ENCODE results near the gene RAB11A.

The RAB11A gene

DNA sequence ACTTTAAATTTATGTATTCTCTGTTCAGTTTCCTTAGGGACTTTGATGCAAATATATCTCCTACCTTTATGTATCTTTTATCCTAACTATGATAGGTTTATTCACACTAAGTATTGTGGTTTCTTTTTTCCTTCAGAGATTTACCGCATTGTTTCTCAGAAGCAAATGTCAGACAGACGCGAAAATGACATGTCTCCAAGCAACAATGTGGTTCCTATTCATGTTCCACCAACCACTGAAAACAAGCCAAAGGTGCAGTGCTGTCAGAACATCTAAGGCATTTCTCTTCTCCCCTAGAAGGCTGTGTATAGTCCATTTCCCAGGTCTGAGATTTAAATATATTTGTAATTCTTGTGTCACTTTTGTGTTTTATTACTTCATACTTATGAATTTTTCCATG, 18.3 kb downstream of the RAB11A start:
- DNase-seq, result no peak

DNA sequence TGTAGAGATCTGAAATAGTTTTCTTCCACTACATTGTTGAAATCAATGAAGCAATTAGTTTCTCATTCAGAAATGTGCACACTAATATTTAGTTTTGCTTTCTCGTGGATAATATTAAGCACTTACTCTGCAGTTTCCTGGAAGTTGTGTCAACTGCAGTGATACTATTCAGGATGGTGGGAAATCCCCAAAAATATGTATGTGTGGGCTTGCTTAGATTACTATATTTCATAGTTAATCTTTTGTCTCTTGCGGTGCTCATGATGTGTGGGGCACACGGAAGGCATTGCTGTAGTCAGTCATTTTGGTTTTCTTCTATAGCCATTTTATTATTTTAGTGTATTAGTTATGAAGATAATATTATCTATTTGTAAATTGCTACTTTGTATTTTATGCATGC, 19.7 kb downstream of the RAB11A start:
- no peak for DNase-seq

DNA sequence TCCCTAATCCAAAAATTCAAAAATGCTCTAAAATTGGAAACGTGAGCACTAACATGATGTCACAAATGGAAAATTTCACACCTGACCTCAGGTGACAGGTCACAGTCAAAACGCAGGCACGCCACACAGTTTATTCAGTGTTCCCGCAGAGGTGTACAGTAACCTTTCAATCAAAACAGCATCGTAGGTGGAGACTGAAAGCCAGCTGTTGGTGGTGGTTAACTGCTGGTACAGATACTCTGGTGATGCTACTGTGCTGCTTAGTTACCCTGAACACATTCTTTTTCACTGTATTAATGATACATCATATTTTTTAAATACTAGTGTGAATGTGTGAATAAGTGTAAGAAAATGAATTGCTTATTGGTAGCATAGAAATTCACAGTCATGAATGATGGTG, 23.8 kb downstream of the RAB11A start:
- no peak for DNase-seq

DNA sequence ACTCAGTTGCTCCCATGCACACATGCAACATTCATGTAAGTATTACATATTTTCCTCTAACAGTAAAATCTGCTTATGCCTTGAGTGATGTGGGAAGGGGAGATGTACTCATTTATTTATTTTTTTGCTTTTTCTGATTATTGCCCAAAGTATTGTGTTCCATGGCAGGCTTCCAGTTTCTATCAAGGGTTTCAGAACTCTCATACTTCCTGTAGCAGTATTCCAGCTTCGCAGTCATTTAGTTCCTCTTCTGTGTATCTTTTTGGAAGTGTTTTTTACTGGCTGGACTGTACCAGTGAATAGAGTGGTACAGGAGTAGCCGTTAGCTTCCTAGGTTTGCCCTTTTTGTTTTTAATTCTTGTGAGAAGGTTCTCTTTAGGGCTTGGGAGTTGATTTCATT, 26.9 kb downstream of the RAB11A start:
- DNase-seq, result no peak

DNA sequence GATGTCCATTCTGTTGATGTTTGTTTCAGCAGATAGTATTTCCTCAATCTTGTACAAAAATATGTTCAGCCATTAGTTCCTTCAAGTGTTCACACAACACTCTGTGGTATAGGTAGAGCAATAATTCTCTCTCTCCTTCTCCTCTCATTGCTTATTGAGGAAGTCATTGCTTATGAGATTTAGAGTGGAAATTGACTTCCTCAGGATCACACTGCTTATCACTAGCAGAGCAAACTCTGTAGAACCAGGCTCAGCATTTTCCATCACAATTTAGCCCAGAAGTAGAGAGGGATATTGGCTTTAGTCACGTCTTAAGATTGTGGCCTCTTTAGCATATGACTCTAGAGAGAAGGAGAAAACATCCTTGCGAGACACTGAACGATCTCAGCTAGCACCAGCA, 31.2 kb downstream of the RAB11A start:
- no peak for DNase-seq

DNA sequence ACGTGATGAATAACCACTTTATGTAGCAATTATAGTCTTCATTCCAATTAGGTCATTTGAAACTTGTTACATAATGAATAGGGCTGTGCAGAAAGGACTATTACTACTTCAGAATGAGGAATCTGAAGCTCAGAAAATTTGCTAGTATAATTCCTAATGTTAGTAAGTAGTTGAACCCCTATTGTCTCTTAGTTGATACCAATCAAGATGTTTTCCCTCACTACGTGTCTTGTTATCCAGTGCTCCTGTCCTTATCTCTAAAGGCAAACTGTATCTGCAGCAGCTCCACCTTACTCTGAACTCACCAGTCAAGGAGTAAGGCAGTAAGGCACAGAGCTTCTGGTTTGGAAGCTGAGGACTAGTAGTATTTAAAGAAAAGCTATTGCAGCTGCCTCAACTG, 32.0 kb downstream of the RAB11A start:
- no peak for DNase-seq

DNA sequence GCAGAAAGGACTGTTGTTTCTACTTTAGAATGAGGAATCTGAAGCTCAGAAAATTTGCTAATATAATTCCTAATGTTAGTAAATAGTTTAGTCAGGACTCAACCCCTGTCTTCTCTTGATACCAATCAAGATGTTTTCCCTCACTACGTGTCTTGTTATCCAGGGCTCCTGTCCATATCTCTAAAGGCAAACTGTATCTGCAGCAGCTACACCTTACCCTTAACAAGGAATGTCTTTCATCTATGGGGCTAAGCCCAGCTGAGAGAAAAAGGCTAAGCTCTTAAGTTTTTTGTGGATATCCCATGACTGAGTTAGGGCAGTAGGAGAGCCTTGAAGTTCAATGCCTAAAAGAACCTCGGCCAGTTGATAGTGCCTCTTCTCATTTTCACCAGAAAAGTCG, 32.5 kb downstream of the RAB11A start:
- no peak for DNase-seq

DNA sequence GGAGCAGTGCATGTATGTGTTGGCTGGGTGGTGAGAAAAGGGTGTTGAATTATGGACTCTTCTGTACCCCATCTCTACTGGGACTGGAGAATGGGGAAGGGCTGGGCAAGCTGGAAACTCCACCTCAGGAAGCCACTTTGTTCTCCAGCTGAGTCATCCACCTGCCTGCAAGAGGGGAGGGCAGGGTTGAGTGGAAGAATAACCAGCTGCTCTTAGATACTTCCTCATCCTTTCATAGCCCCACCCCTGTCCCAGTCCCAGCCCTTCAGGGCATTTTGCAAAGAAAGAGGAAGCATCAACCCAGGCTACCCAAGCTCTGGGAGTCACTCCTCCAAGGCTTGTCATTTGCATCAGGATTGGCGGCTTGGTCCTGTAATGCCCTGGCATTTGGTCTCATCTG, 33.1 kb downstream of the RAB11A start:
- peak; percentile 25 for DNase-seq

DNA sequence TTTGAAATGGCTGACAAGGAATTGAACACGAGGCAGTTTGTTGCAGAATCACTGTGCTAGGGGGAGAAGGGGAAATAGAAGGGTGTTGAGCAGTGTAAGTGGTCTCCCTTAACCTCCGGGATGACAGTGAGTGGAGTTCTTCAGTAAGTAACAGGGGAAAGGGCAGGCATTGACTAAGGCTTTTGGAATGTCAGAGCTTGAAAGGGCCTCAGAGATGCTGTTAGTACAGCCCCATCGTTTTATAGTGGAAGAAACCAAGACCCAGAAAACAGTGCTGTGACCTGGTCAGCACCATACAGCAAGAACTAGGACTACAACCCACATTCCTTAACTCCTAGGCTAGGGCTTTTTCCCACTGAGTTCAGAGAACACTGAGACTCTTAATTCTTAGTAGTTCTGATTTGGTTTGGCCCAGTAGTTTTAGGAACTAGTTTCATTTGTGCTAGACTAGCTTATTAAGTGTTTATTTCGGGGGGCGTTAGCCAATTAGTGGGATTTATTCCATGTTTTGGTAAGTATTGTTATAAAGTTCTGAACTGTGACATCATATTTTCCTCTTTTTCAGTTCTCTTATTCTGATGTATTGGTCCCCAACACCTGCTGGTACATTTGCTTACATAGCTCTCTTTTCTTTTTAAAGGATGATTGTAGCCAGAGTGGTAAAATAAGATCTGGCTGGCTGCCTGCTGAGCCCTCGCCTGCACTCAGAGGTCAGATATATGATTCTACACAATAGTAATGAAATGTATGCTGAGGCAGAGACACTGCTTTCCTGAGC, 34.2 kb downstream of the RAB11A start:
- DNase-seq, result no peak

DNA sequence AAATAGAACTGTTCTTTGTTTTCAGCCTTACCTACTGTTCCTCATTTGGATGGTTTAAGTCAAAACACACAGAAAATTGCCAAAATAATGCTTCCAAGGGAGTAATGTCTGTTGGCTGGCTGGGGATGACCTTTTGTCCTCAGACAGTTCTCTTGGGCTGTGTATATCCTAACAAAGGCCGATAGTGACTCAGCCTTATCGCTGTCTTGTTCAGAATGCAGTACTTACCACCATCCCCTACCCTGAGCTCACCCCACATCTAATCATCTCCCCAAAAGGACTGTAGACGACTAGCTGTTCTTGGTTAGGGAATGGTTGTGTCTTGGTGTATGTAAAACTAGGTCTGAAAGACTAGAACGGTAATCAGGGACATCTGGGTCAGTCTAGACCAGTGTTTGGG, 35.0 kb downstream of the RAB11A start:
- no peak for DNase-seq

DNA sequence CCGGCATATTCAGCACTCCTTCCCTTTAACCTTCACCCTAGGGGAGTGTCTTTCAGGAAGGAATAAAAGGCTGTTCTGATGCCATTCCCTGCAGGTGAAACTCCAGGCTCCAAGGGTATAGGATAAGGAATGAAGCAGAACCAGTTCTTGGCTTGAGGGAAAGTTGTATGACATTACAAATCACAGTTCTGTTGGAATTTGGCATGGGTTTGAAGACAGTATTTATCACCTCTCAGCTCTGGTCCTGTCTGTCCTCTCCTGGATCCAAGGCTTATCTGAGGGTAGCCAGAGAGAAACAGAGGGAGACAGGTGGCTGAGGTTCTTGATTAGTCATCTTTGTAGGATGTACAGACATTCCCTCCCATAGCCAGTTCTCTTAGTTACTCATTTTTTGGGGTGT, 37.1 kb downstream of the RAB11A start:
- no peak for DNase-seq

DNA sequence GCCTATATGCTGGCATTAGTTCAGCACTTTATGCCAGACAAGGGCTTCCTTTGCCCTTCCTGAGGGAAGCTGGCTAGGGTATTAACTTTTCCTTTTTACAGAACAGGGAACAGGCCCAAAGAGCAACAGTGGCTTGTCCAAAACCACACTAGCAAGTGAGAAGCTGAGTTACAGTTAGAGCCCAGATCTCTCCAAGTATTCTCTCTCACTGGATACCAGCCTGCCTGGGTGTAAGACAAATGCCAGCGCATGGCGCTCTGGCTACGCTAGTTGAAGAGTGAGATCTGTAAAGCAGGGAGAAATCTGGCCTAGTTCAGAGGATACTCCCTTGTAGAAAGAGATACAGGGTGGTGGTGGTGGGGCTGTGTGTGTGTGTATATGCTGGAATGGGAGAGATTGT, 38.4 kb downstream of the RAB11A start:
- no peak for DNase-seq

DNA sequence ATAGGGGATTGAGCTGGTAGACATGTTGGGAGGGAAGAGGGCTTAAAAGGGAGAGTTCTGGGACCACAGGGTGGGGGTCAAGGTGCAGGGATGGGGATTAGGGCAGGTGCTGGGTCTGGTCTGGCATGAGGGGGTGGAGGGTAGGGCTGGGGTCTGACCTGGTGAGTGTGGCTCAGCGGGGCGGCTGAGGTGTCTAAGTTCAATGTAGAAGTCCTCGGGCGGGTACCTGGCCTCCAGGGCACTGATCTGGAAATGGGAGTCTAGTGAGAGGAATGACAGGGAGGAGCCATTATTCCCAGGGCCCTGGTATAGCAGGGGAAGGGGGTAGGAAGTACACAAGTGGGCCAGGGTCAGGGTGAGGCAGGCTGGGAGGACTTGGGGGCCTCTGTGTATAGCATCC, 39.6 kb downstream of the RAB11A start:
- DNase-seq, result no peak

DNA sequence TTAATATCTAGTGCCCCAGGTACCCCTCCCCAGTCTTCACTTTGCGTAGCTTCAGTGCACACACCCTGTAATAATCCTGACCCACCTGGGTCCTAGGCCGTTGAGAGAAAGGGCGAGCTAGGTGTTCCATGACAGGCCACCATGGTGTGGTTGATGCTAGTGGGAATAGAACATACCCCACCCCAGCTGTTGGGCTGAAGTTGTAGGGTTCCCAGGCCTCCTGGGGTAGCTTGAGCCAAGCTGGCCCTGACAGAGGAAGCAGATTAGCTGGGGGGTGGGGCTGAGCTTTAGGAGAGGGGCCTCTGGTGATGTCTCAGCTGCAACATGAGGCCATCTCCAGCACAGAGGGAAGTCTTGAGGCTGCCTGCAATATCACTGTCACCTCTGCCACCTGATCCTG, 40.5 kb downstream of the RAB11A start:
- no peak for DNase-seq

DNA sequence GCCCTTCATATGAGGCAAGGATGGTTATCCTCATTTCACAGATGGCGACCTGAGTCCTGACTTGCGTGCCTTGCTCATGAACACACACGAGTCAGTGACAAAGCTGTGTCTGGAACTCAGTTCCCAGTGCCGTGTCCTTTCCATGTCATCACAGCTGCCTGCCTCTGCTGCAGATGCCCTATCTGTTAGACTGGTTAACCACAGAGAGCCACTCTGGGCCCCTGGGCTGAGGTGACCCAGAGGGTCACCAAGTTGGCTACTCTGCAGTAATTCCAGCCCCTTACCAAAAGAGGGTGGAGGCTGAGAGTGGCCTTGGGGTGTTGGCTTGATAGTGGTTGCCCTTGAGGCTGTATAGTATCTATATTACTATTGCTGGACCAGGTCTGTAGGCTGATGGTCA, 41.0 kb downstream of the RAB11A start:
- no peak for DNase-seq

DNA sequence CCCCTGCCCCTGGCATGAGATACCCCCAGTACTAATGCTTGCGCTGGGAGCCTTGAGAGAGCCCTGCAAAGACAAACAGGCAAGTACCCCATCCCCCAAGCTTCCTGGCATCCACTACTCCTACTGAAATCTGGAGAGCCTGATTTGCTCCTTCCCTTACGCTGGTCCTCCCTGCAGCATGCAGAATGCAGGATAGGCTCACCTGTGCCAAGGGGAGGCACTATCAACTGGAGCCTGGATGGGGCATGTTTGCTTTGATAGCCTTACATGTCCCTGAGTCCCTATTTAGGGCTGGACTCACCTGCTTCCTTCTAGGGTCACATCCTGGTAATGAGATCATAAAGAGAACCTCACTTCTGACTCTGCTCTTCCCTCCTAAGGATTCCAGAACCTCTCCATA, 42.9 kb downstream of the RAB11A start:
- DNase-seq, result no peak

DNA sequence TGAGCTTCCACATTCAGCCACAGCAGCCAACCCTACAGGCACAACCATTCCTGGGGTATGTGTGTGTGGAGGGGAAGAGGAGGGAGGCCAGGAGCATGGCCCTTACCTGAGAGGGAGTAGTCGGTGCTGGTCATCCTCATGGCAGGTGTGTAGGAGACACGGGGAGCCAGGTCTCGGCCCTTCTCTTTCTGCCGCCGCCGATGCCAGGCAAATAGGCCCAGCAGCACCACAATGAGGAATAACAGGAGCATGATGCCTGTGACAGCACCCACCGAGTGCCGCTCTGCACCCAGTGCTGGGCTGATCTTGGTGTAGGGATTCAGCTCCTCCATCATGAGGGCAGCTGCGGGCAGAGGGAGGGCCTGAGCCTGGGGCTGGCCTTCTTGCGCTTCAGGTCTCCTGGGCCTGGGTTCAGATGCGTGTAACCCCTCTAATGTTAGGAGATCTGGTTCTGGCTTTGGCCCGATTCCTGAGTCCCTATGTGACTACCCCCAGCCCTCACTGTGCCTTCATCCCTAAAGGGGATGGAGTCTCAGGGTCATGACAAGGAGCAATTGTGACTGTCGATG, 44.4 kb downstream of the RAB11A start:
- no peak for DNase-seq

DNA sequence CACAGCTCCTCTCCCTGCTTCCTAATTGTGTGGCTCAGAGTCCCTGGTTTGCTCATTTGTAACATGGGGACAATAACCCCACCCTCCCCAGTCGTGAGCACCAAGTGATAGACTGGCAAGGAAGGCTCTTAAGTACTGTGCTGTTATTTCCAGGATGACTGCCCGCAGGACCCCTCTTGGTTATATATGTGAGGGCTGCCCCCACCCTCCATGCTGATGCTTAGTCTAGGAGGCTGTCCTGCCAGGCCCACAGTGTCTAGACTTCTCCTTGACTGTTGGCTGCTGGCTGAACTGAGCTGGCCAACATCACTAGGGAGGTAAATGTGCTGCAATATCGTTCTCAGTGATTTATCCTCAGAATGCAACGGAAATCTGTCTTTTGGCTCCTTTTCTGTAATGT, 45.1 kb downstream of the RAB11A start:
- no peak for DNase-seq

DNA sequence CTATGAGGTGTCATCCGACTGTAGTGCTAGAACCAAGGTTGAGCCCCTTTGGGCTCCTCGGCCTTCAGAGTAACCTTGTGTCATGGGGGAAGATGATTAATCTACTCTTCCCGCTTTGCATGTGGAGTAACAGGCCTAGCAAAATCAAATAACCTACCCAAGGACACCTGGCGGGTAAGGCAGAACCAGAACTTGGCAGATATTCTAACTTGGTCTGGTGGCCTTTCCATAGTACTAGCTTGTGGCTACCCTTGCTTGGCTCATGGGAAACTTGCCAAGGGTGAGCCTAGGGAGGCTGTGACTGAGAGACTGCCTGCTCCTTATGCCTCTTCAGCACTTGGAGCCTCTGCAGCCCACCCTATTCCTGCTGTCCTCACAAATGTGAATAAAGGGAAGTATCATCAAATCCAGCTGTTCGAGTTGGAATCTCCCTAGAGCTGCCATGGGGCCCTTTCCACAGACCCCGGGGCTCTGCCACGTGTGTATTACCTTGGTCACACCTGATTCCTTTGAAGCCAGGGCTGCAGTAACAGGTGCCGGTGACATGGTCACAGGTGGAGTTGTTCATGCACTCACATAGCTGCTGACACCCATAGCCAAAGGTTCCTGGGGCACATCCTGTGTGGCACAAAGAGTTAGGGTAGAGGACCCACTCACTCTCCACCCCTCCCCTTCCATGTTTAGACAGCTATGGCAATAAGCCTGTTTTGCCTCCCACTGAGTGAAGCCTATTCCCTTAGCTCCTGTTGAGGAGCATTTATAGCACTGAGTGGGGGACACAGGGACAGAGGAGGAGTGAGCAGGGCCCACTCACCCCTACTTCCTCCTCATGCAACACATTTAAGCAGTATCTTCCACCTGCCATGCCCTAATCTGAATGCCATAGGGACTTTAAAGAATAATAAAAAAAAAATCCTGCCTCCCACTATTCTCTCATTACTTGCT, 46.0 kb downstream of the RAB11A start:
- no peak for DNase-seq

DNA sequence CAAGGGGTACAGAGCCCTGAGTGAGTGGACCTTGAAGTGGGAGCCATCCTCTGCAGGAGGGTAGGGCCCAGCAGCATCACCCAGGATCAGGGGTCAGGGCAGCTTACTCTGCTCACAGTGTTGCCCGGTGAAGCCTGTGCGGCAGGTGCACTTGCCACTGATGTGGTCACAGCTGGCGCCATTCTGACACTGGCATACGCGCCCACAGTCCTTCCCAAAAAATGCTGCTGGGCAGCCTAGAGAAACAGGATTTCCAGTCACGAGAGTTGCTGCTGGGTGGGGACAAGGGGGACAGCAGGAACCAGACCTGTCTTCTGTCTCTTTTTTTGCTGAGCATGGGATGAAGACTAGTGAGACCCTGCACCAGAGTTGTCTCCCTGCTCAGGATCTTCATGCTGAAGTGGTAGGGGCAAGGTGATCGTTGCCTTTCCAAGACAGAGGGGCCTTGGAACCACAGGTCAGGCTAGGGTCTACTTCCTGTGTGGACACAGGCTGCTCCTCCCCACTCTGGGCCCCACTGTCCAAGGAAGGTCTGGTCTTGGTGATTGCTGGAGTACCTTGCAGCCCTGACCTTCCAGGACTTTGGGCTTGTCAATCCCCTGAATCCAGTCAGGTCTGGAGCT, 46.9 kb downstream of the RAB11A start:
- no peak for DNase-seq

DNA sequence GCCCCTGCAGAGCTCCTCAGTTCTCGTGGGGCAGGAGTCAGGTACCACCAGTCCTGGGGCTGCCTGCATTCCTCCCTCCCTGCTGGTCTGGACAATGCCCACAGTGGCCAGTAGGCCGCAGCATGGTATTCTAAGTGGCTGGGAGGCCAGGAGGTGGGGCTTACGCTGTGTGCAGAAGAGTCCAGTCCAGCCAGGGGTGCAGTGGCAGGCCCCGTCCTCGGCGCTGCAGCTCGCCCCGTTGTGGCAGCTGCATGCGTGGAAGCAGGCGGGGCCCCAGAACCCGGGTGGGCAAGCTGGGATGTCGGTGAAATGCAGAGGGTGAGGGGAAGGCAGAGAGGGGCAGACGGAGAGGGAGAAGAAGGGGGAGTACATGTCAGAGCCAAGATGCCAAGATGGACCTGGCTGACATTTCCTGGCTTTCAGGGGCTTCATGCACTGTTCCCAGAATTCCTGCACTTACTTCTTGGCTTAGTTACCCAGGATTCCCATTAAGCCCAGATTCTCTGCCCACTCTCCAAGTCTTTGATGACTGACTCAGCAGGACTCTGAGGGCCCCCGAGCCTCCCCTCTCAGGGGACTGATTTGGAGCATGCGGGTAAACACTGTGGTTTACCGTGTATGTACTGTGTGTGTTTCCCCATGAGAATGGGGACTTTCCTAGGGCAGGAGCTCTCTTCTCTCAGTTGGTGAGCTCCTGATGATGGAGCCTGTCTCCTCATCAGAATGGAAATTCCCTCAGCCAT, 47.5 kb downstream of the RAB11A start:
- DNase-seq, result no peak

DNA sequence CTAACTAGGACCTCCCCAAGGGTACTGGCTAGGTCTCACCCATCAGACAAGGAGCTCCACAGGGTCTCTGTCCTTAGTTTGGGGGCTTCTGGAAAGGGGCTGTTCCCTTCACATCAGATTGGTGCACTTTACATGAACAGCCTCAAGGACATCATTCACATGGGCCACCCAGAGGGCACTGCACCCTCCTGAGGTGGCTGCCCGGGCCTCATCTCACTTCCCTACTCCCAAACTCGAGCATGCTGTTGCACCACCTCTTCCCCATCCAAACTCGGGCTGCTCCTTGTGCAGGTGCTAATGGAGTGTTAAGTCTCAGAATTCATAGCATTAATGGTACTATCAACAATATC, 48.1 kb downstream of the RAB11A start:
- no peak for DNase-seq

DNA sequence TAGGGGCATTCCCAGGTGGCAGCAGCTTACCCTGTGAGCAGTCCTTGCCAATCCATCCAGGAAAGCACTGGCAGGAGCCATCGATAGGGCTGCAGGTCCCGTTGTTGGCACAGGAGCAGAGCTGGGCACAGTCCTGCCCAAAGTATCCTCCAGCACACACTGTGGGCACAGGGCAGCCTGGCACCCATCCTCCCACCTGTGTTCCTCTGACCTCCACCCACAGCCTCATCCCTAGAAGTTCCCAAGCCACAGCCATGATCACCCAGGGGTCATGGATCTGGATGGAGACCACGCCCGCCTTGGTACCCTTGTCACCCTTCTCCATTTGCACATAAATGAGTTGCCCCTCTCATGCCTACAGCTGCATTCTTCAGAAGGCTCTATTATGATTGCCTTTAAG, 48.6 kb downstream of the RAB11A start:
- DNase-seq, result no peak

All from NCI-H187 treated with DMSO at 0.1 percent for 48 hours (cell line).